ENCODE measurements around the gene ZEB2.

The ZEB2 gene

DNA sequence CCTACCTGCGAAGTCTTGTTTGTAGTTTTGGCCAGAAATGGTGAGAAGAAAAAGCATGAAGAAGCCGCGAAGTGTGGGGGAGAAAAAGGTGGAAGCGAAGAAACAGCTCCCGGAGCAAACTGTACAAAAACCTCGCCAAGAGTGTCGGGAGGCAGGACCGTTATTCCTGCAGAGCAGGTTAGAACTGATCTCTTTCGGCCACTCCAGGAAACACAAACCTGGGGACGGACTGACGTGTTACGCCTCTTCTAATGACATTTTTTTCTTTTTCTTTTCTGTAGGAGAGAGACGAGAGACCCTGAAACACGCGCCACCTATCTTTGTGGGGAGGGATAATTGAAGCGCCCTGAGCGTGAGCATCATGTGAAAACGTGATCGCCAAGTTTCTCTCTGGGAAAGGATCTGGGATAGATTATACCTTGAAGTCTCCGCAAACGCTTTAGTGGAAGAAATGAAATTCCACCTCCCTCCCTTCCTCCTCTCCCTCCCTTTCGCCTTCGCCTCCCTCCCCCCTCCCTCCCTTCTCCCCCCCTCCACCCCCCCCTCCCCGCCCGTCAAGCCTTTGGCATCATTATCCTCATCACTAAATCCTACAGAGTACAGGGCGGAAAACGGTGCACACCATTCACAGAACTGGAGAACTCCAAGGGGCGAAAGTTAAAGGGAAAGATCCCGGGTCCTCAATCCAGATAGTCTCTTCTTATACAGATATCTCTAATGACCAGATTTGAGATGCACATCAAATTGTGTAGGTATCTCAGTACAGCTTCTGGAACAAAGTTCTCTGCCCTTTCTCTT, at the start of gene ZEB2:
ZEB2 (minus strand) TSS at position 186 of the 798 bp plus-strand sequence. CDS start 2,769 bp downstream, outside the sequence.
- DNase-seq, result peak; percentile 61

- DNase-seq, result no peak
These were observed 47.8 kb upstream of the ZEB2 start for GRCh38 chr2:144567745-144568144.

GRCh38 chr2:144566448-144566847, 46.5 kb upstream of the ZEB2 start:
- no peak for DNase-seq

DNA sequence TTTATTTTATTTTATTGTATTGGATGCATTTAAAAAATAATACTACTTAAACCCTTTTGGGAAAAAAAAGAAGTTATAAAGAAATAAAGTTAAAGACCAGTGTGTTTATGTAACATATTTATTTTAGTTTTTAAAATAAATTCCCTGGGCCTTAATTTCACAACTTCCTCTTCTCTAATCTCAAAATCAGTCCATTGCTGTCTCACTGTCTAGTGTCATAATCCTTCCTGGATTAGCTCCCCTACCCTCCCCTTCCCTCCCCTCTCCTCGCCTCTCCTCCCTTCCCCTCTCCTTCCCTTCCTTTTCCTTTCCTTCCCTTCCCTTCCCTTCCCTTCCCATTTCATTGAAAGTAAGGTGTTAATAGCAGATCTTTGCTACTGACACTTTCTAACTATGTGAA, 40.3 kb upstream of the ZEB2 start:
- no peak for DNase-seq

GRCh38 chr2:144559681-144560080, 39.8 kb upstream of the ZEB2 start:
- DNase-seq, result no peak

- no peak for DNase-seq
These were observed 39.3 kb upstream of the ZEB2 start for GRCh38 chr2:144559242-144559641.

GRCh38 chr2:144554492-144555210, 34.7 kb upstream of the ZEB2 start:
- no peak for DNase-seq

- peak; percentile 63 for DNase-seq
These were observed 33.5 kb upstream of the ZEB2 start for GRCh38 chr2:144553379-144553778.

DNA sequence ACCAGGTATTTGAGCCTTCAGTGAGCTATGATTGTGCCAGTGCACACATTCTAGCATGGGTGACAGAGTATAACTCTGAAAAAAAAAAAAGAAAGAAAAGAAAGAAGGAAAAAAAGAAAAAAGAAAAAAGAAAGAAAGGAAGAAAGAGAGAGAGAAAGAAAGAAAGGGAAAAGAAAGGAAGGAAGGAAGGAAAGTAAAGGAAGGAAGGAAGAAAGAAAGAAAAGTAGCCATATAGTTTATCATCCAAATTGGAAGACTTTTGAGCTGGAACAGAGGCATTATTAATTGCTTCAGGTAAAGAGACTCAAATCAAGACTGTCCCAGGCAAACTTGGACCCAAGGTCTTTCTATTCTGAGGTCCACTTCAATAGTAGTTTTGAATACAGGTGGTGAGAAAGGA, 32.9 kb upstream of the ZEB2 start:
- DNase-seq, result no peak

DNA sequence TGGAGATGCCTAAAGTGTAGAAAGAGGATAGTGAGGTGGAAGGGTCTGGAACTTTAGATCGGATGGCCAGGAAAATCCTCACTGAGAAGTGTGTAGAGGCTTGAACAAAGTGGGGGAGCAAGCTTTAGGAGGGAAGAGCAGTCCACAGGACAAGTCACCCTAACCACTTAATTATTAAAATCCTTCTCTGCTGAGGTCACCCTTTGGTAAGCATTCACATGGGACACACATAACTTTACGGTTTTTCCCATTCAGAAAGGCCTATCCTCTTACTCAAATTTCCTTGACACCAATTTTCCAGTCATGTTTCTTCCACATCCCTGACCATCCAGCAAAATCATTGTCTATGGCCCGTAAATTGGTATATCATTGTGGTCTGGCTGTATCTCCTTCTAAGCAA, 31.0 kb upstream of the ZEB2 start:
- DNase-seq, result no peak

DNA sequence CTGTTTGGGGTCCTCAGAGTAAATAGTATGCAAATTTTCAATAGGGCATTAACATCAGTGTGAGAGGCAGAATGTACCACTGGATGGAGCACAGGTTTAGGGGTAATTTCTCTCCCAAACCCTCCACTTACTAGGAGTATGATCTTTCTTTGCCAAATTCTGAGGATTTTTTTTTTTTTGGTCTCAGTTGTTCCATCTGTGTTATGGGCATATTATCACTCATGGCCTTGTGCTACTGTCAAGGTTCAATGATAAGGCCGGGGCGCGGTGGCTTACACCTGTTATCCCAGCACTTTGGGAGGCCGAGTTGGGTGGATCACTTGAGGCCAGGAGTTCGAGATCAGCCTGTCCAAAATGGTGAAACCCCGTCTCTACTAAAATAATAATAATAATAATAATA, 30.2 kb upstream of the ZEB2 start:
- no peak for DNase-seq

DNA sequence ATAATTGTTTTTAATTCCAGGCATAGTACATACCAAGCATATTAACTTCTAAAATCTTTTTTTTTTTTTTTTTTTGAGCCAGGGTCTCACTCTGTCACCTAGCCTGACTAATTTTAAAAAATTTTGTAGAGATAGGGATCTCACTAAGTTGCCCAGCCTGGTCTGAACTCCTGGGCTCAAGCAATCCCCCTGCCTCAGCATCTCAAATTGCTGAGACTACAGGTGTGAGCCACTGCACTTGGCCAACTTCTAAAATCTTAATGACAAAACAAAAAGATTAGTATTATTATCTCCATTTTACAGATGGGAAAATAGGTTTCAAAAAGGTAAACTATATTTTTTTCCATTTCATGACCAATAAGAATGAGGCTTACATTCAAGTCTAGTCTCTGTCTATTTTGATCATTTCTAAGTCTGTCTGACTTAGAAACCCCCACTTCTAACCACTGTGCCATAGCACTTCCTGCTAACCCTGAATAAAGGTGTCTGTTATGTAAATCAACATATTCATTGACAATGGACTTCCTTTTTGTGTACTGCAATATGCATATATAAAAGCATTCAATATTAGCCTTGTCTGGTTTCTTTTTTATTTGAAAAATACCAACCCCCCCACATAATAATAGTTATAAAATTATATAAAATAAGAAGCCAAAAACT, 28.7 kb upstream of the ZEB2 start:
- DNase-seq, result no peak

GRCh38 chr2:144548088-144548487, 28.2 kb upstream of the ZEB2 start:
- no peak for DNase-seq

GRCh38 chr2:144547494-144547893, 27.6 kb upstream of the ZEB2 start:
- no peak for DNase-seq

DNA sequence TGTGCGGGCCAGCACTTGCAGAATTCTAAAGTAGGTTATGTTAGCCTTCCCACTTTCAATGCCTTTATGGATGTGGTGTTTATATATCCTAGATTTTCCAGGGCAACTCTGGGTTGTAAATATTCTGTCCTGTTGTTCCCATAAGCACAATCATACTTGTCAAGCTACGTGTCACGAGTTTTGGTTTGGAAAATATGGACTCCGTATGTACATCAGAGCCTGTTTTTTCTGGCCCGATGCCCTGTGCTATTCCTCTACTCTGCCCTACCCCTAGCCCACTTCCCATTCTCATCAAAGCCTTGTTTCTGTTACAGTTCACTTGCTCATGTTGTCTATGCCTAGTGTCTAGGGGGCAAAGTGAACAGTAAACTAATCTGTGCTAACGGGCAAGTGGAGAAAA, 27.0 kb upstream of the ZEB2 start:
- DNase-seq, result no peak

DNA sequence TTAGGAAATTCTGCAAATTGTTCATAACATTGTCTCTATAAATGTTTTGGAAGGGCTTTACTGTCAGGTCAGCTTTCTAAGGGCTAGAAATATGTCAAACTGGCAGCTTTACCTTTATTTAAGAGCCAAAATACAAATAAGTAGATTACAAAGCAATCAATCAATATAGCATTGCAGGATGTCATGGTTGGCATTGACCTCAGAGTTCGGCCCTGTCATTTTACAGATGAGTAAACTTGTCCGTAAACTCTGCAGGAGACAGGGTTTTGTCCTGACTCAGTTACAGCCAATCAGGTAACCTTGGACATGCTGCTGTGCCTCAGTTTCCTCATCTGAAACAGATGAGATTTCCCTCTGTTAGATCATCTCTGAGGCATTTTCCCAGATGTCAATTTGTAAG, 25.9 kb upstream of the ZEB2 start:
- no peak for DNase-seq

GRCh38 chr2:144544053-144544452, 24.1 kb upstream of the ZEB2 start:
- no peak for DNase-seq

- no peak for DNase-seq
These were observed 21.5 kb upstream of the ZEB2 start for GRCh38 chr2:144541396-144541795.

DNA sequence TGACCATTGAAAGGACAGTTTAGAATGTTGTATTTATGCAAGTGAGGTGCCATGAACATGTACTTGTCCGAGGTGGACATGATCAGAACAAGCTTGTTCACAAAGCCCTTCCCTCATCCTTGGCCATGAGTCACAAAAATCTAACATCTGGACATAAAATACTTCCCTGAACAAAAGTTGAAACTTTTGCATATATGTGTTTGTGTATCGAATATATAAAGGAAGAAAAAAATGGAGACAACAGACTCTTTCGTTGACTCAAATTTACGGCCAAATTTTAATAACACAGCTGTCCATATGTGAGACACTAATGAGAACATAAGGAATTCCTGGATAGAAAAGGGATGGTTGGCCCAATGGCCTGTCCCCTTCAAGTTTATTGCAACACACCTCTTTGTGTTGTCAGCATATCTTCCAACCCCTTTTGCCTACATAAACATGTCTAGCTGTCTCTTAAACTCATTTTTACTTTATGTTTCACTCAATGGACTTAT, 19.4 kb upstream of the ZEB2 start:
- no peak for DNase-seq

GRCh38 chr2:144535300-144535699, 15.4 kb upstream of the ZEB2 start:
- no peak for DNase-seq

GRCh38 chr2:144533221-144533620, 13.3 kb upstream of the ZEB2 start:
- no peak for DNase-seq

GRCh38 chr2:144530596-144530995, 10.7 kb upstream of the ZEB2 start:
- DNase-seq, result no peak

- no peak for DNase-seq
These were observed 9.9 kb upstream of the ZEB2 start for GRCh38 chr2:144529841-144530240.

- DNase-seq, result no peak
These were observed 8.2 kb upstream of the ZEB2 start for GRCh38 chr2:144528108-144528507.

All from activated CD4-positive, alpha-beta T cell treated with anti-CD3 and anti-CD28 coated beads, Interleukin-2, Interleukin-6, amounts not matched to agents 100 ng/mL and 50 ng/mL, durations not matched to agents 16 hours and 8 hours (primary cell).